Stimulated activated naive CD4-positive, alpha-beta T cell treated with Interleukin-2 at 50 U/mL for 16 hours (primary cell): Measurements from ENCODE around the gene TSFM.

Experiments used
- DNase-seq: peaks from one replicate; lab custom pipeline; 2025; lab: John Stamatoyannopoulos, UW

Gene TSFM

DNA sequence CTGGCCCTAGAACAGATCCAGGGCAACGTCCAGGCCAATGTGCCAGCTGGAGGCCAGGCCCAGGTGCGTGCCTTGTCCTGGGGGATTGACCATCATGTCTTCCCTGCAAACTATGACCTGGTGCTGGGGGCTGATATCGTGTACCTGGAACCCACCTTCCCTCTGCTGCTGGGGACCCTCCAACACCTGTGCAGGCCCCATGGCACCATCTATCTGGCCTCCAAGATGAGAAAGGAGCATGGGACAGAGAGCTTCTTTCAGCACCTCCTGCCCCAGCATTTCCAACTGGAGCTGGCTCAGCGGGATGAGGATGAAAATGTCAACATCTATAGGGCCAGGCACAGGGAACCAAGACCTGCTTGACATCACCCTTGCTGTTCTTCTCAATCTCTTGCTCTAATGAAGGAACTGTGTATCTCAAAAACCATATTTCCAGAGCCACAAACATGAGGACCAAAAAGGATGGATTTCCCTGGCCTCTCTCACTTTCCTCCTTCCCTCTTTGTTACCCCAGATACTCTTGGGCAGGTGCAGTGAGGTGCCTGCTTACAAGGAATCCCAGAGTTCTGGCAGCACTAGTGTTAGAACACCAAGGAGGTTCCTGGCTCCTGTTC, 2.2 kb upstream of the TSFM start:
- no peak for DNase-seq

DNA sequence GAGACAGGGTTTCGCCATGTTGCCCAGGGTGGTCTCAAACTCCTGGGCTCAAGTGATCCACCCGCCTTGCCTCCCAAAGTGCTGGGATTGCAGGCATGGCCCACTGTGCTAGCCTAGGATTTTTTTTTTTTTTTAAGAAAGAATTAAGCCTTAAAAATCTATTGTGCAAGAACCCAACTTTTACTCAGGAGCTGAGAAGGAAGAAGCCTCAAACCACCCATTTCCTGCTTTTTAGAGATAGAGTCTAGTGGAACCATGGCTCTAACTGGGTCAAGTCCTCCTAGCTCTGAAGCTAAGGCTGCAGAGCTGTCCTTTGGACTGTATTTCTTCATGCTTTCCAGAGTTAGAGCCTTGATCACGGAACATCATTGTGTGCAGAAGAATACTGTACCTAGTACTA, 1.3 kb upstream of the TSFM start:
- DNase-seq = no peak

DNA sequence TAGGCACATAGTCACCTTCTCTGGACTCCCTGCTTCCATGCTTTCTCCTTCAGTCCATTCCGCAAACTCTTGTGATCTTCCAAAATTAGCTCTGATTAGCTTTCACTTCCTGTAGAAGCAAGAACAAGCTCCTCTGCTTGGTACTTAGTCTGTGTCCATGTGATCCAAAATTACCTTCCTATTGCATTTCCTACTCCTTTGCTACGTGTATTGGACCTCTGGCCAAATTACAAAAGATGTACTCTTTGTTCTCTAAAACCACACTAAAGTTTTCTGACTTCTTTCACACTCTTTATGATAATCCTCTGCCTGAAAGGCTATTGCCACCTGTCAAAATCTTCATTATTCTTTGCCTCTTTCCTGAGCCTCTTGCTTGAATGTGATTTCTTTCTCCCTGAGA, 786 bp upstream of the TSFM start:
- DNase-seq = no peak

DNA sequence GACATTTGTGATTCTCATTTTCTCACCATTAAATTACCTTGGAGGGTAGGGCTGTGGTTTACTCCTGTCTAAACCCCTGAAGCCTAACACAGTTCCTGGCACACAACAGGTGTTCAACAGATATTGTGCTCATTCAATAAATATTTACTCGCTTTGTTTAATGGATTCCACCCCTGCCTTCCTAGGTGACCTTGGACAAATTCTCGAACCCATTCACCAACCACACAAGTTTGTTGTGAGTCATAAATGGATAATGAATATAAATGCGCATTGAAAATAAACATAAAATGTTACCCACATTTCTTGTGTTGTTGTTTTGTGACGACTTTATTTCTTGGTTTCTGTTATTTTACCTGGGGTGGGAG, 362 bp upstream of the TSFM start:
- no peak for DNase-seq

DNA sequence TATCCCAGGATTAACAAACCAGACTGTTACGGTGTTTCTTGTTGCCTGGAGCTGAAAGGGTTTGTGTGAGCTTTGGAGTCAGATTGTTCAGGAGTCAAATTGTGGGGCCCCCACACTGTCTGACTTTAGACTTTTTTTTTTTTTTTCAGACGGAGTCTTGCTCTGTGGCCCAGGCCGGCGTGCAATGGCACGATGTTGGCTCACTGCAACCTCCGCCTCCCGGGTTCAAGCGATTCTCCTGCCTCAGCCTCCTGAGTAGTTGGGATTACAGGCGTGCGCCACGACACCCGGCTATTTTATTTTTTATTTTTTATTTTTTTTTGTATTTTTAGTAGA, 847 bp downstream of the TSFM start:
- no peak for DNase-seq

DNA sequence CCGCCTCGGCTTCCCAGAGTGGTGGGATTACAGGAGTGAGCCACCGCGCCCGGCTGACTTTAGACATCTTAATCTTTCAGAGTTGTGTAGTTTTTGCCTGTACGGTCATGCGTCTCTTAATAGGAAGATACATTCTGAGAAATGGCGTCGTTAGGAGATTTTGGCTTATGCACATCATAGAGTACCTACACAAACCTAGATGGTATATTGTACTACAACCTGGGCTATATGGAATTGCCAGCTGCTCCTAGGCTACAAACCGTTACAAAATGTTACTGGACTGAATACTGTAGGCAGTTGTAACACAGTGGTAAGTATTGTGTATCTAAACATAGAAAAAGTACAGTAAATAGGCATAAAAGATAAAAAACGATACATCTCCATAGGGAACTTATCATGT, 1.3 kb downstream of the TSFM start:
- no peak for DNase-seq

DNA sequence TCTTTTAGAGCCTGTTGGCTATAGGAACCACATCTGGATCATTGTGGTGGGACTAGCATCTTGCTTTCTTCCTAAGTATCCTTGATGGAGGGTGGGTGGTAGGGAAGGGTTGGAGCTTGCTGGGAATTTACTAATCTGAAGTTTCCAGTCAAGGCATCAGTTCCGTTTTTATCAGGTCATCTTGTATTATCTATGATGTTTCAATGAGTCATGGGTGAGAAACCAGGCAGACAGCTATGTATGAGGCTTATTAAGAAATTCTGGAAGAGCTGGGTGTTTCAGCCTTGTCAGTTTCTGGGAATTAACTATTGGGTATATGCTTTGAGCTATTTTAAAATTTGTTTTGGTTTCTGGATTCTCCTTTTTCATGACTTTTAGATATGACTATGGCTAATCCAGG, 11.3 kb downstream of the TSFM start:
- no peak for DNase-seq

DNA sequence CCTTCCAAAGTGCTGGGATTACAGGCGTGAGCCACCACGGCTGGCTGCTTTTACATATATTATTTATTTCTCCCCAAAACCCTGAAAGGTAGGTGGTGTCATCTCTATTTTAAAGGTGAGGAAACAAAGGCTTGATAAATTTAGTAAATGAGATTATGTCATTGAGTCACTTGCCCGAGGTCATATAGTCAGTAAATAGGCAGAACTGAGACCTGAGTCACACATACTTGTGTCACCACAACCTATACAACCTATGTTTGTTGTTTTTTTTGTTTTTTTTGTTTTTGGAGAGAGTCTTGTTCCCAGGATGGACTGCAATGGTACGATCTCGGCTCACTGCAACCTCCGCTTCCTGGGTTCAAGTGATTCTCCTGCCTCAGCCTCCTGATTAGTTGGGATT, 12.8 kb downstream of the TSFM start:
- no peak for DNase-seq

DNA sequence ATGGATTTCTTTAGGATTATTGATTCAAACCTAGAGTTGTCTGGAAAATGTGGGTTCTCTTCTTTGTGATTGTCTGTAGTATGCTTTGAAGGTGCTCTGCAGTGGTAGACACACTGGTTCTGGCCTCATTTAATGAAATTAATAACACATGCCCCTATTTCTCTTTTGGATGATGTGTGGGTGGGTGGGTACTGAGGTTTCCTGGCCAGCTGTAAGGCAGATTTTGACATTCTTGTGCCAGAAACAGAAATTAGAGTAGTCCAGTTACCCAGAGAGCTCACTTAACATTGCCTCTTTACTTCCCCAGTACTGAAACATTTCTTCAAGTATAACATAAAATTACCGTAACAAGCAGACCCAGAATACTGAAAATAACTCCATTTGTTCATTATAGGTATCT, 14.4 kb downstream of the TSFM start:
- no peak for DNase-seq

DNA sequence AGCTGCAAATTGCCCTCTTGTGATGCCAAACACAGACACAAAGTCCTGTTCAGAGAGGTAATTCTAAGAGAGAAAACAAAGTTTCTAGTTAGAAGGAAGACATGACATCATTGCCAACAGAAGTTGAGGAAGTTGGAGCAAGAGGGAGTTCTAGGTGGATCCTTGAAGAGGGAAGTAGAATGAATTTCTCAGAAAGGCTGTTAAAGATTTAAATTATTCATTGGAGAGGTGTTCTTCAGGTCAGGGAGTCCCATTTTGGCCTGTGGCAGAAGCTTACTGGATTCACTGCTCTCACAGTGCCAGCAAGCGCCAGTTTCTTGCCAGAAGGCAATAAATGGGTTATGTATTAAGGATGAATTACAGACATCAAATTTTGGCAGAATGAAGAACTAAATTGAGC, 15.3 kb downstream of the TSFM start:
- no peak for DNase-seq

DNA sequence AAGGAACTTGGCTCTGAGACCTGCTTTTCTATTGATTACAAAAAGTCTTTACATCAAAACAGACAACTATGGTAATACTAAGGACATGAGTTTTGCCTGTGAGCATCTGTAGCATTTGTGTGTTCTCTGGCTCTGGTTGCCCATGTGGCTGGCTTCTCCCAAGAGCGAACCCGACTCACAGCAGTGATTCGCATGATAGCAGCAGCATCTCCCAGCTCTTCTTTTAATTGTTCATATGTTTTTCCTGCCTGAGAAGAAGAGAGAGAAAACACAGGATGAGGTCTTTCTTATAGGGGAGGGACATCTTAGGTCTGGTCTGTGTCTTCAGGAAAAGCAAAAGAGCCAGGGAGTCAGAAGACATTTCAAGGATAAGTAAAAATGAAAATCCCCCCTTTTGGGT, 18.4 kb downstream of the TSFM start:
- DNase-seq = no peak

DNA sequence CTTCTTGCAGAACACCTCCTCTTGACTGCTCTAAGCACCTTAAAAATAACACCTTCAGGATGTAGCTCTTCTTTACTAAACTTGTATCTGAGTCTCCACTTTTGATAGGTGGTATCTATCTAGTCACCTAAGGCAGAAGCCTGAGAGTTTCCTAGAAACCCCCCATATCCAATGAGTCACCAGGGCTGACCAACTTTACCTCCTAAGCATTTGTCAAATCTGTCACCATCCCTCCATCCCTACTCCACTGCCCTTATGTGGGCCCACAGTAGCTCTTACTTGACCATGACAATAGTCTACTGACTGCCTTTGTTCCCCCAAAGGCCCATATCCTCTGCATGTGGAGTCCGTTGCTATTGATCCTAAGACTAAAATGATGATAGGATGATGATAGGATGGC, 20.0 kb downstream of the TSFM start:
- no peak for DNase-seq

DNA sequence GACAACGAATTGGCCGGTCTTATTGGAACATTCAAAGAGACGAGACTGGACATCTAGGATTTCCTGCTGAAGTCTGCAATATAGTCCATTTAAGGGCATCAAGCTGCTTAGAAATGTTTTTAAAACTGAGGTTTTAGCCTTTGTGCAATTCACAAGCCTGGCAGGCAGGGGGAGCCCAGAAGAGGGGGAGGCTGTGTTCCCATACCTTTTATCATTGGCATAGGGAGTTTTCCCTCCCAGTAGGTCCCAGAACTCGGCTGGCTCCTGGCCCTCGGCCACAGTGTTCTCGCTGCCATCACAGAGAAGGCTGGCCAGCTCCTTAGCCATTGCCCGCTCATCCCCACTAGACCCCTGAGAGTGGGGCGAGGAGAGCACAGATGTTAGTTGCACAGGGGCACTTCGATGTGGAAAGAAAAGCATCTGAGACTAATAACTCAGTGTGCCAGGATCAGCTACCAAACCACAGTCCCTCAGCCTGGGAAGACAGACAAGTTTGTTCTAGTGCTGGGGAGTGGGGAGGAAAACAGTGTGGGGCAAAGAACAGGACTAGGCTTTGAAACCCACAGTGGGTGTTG, 20.8 kb downstream of the TSFM start:
- peak; percentile 26 for DNase-seq

DNA sequence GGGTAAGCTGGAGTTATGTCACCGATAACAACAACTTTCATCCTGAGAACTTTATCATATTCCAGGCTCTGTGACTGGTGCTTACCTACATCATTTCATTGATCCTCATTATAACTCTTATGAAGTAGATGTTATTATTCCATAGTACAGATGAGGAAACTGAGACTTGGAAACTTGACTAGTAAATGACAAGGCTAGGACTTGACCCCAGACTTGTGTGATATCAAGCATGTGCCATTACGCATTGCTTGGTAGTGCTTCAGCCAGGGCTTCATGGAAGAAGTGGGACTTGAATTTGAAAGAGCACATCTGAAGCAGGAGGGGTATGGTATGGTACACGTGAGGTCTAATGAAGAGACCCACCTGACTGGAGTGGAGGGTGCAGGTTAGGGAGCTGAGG, 24.1 kb downstream of the TSFM start:
- DNase-seq = no peak

DNA sequence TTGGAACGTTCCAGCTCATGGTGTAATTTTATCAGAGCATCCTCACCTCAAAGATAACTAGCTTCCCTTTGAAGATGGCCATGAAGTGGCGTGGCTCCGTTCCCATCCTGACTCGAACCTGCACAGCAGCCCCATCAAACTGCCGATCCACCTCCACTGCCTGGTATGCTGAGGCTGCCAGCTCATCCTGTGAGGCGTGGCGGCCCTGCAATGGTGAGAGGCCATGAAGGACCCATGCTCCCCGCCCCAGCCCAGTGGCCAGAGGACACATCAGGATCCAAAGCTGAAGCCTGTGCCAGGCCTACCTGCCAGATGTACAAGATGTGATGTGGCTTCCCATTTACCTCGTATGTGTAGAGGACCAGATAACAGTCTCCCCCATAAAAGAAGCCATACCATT, 24.7 kb downstream of the TSFM start:
- no peak for DNase-seq

DNA sequence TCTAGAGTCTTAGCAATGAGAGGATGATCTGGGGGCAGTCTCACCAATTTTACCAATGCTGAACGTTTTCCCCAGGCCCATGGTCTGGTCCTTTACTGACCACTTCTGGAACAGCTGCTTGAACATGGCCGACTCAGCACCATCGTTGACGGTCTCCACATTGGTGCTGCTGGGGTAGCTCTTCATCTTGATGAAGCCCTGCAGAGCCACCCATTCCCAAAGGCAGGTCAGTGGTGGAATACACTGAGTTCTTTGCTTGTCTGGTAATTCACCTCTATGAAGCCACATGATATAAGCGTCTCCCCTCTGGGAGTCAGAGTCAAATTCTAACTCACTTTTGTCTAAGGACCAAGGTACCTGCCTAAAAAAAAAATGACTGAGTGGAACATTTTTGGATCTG, 25.8 kb downstream of the TSFM start:
- DNase-seq = no peak

DNA sequence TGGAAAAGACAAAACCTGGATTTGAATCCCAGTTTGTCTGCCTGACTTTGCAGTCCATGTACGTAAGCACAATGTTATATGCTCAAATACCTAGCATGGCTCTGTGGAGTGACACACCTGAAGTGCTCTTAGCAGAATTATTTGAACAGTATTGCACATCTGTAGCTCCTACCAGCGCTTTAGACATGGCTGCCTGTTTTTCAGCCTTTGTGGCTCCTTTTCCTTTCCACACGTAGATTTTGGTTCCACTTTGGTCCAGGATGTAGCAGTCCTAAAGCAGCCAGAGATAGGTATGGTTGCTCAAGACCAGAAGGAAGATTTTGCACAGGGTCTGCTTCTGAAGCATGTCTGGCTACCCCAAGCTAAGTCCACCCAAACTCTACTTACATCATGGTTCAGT, 26.8 kb downstream of the TSFM start:
- no peak for DNase-seq

DNA sequence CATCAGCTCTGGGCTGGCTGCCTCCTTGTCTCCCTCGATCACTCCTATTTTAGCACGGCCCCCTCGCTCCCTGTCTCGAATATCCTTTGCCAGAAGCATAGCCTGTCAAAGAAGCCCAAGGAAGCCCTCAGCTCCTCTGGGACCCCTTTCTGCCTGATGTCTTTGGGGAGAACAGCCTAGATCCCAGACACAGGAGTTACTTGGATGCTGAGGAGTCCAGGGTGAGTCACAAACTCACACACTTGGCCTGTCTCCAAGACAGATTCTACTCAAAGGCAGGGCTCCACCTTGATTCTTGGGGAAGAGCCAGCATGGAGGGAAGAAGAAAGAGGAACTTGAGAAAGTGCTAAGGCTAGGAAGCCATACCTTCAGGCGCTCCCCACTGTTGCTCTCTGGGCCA, 27.9 kb downstream of the TSFM start:
- DNase-seq = no peak

DNA sequence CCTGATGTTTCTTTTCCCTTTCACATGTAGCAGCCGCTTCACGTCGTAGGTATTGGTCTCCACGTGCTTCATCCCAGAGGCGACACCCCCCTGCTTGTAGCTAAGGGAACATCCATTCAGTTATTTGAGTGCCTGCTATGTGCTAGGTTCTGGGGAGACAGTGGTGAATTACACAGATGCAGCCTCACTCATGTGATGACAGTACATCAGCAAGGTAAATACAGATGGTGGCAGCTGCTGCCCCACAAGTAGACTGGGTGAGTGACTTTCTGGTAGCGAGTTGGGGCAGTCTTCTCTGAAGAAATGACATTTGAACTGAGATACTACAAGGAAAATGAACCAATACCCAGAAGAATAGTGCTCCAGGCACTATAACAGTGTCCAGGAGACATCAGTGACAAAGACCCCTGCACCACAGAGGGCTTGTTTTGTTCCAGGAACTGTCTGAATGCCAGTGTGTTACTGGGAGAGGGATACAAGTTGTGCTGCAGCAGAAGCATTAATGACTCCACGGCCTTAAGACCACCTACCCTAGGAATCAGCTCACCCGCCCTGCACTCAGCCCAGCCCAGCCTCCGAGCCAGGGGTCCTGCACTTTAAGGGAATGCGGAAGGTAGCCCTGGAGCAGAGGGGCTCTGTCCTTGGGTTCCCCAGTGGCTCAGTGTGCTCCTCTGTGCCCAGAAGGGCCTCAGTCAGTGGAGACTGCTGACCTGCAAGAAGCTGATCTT, 28.6 kb downstream of the TSFM start:
- no peak for DNase-seq

DNA sequence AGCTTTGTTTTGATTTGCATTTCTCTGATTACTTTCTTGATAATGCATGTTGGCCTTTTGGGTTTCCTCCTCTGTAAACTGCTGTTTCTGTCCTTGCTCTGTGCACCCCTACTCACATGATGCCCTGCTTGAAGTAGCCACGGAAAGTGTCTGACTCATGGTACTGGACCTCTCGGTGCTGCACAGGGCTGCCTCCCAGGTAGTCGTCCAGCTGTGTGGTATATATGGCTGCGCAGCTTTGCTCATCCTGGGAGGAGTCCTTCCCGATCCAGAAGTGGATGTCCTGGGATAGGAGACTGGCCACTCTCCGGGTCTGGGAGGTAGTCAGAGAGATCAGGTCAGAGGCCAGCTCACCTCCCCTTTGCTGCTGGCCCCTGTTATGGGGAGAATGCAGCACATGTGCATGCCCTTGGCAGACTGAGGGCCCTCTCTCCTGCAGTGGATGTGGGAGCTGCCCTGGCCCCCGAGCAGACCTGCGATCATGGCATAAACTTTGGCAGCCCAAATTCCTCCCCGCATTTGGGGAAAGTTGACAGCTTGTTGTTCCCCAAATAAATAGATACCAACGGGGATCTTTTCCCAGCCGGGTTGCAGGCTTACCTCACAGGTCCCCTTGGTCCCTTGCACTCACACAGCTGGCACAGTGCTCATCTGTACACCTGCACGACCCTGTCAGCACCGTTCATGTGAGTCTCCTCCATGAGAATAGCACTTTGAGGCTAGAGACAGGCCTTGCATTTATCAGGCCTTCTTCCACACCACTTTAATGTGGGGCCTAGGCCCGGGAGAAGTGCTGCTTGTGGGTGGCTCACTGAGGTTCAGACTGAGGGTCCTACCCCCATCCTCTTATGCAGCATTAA, 30.8 kb downstream of the TSFM start:
- DNase-seq = no peak

DNA sequence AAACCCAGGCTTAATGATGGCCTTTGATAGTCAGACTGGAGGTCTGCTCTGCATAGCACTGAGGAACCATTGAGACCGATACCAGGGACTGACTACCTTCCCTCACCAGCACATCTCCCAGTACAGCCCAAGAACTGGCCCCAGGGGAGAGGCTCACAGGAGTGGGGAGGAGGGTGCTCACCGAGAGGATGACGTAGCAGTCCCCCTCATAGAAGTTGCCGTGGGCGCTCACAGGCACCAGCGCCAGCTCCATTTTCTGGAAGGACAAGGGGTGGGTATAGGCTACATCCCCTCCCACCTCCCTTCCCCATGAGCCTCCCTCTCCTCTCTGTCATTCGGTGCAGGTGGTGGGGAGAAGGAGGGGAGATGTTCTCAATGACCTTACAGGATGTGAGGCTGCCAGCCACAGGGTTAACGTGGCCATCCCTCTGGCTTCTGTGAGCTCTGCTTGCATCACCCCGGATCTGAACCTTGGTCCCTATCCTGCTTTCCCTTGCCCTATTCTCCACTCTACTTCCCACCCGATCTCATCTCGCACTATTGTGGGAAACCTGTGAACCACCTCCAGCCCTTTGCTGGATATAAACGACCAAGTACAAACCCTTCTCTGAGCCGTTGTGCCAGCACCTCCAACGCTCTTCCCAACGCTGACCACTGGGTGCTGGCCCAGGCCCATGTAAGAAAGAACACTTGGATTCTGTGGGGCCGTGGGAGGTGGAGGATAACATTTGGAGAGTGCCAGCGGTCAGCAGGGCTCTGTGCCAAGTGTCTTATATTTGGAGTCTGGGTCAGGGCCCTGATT, 31.6 kb downstream of the TSFM start:
- no peak for DNase-seq
